Mucosa of descending colon (tissue), 3 donors: ENCODE data around the gene MTUS2. TPM values are rescaled to one million over a fixed set of nuclear protein-coding genes. Genes with fewer than 3 reads are reported as not detected.
A peak's percentile ranks its signal among the peaks of the same experiment; 100 is the strongest.

ENCODE experiments used
- ATAC-seq: fragments of 200-7000 bp; cut with Tn5 transposase; one replicate; pipeline ENCODE4 v1.9.1; 2020; ENCODE audit warnings: mild to moderate bottlenecking, moderate library complexity
- DNase-seq, 3 donors: peaks; one replicate each; pipeline ENCODE4 v3.0.0-alpha.2; 2020
- H3K36me3 ChIP-seq: fragments of 200-600 bp; one replicate; pipeline ENCODE4 v1.8.0; 2021; ENCODE audit warnings: low read depth, mild to moderate bottlenecking
- H3K4me1 ChIP-seq: fragments of 200-600 bp; one replicate; pipeline ENCODE4 v1.8.0; 2021; ENCODE audit warnings: low read depth, mild to moderate bottlenecking
- H3K4me3 ChIP-seq: fragments of 200-600 bp; one replicate; pipeline ENCODE4 v1.8.0; 2021; ENCODE audit warnings: mild to moderate bottlenecking
- H3K9me3 ChIP-seq: fragments of 200-600 bp; one replicate; pipeline ENCODE4 v1.8.0; 2021; ENCODE audit warnings: mild to moderate bottlenecking
- CTCF ChIP-seq: fragments of 200-600 bp; IDR thresholded peaks from one replicate; pipeline ENCODE4 v1.8.0; 2022; ENCODE audit warnings: antibody characterized with exemption, mild to moderate bottlenecking
- intact Hi-C, 2 donors: fragments of 100-400 bp; cut with DNase I in 1 of 2; cut with micrococcal nuclease in 1 of 2; formaldehyde crosslinking; loops; one replicate each; pipeline versions ENCODE4 v1.11.0 to v1.11.1; 2022; cut with DNase I, micrococcal nuclease
- total RNA-seq, 3 donors: library from RNA; stranded (reverse); fragmentation: NEBNext Ultra II Directional in 2 of 3; extraction: Animal tissue kit (Norgen Biotek cat#: 25700) in 2 of 3; gene quantifications; one replicate each; pipeline versions ENCODE4 v1.2.1 to v1.2.4, GENCODE V29; 2021 to 2023
- donor health status: DM: no; HTN: no; CAD: no; lungs with moderate emphysema.
- donor health status: DM: no; HTN: no; CAD: no.
- donor health status: DM: no; HTN: yes; CAD: no.

The MTUS2 gene
- total RNA-seq, 3 donors from 2014 or later, result 0.09 to 0.85 (median 0.60) TPM

- no peaks in the 10 kb centered on the region for H3K36me3 ChIP-seq
- H3K9me3 ChIP-seq, result no peaks in the 10 kb centered on the region
- DNase-seq (no peak), ATAC-seq (no peak)
- H3K4me3 ChIP-seq, result no peak overlapping the region
- no peak for TF ChIP-seq CTCF
- no peaks in the 10 kb centered on the region for H3K4me1 ChIP-seq
- intact Hi-C loops, result no loop called here
Measured at GRCh38 chr13:29545988-29546387, 725.8 kb downstream of the MTUS2 start.

- no peaks in the 10 kb centered on the region for H3K4me1 ChIP-seq
- intact Hi-C loops, result no loop called here
- H3K36me3 ChIP-seq, result no peaks in the 10 kb centered on the region
- no peak for DNase-seq
- no peak for TF ChIP-seq CTCF
- H3K9me3 ChIP-seq, result no peaks in the 10 kb centered on the region
- no peak overlapping the region for H3K4me3 ChIP-seq
- ATAC-seq, result no peak
Measured at GRCh38 chr13:29546662-29547061, 726.5 kb downstream of the MTUS2 start.

GRCh38 chr13:29547153-29547552 lies 727.0 kb downstream of the MTUS2 start:
- H3K4me1 ChIP-seq, result no peaks in the 10 kb centered on the region
- H3K9me3 ChIP-seq, result no peaks in the 10 kb centered on the region
- ATAC-seq (no peak), DNase-seq (no peak)
- no peak overlapping the region for H3K4me3 ChIP-seq
- intact Hi-C loops, result no loop called here
- no peaks in the 10 kb centered on the region for H3K36me3 ChIP-seq
- no peak for TF ChIP-seq CTCF

GRCh38 chr13:29548722-29549121 lies 728.6 kb downstream of the MTUS2 start:
- Histone ChIP-seq H3K36me3 (no peaks in the 10 kb centered on the region), H3K9me3 (no peaks in the 10 kb centered on the region), H3K4me3 (no peak overlapping the region), H3K4me1 (no peaks in the 10 kb centered on the region)
- DNase-seq (peak in 1 of 3 donors; percentile 79), ATAC-seq (peak; percentile 97)
- no peak for TF ChIP-seq CTCF
- intact Hi-C loops, result no loop called here

GRCh38 chr13:29550430-29550988 lies 730.4 kb downstream of the MTUS2 start:
- Histone ChIP-seq H3K4me1 (no peaks in the 10 kb centered on the region), H3K4me3 (no peak overlapping the region), H3K9me3 (no peaks in the 10 kb centered on the region), H3K36me3 (no peaks in the 10 kb centered on the region)
- intact Hi-C loops, result no loop called here
- no peak for TF ChIP-seq CTCF
- no peak for ATAC-seq
- no peak for DNase-seq

- DNase-seq, result no peak
- intact Hi-C loops, result no loop called here
- no peak for TF ChIP-seq CTCF
- H3K36me3 ChIP-seq, result no peaks in the 10 kb centered on the region
- H3K9me3 ChIP-seq, result no peaks in the 10 kb centered on the region
- no peaks in the 10 kb centered on the region for H3K4me1 ChIP-seq
- no peak overlapping the region for H3K4me3 ChIP-seq
- no peak for ATAC-seq
Measured at GRCh38 chr13:29551214-29551613, 731.1 kb downstream of the MTUS2 start.
